Stomach (tissue), 9 donors: ENCODE results near the gene MKNK2. TPM values are rescaled to one million over a fixed set of nuclear protein-coding genes. Genes with fewer than 3 reads are reported as not detected.

Experiments
- DNase-seq, 2 donors: peaks; one replicate each; pipeline versions ENCODE4 v3.0.0 to v3.0.0-alpha.2; 2013 to 2019
- H3K27ac ChIP-seq, 5 donors: fragments of 200-600 bp in 4 of 5; sonication (generic) in 4 of 5; one replicate each; pipeline ENCODE4 v1.5.1; 2013 to 2019; ENCODE audit warnings: mild to moderate bottlenecking in 1 of 5, moderate library complexity in 1 of 5
- H3K27me3 ChIP-seq, 3 donors: fragments of 200-600 bp; sonication (generic); one replicate each; pipeline ENCODE4 v1.5.1; 2017 to 2019; ENCODE audit warnings: mixed run types in 1 of 3
- H3K36me3 ChIP-seq, 4 donors: fragments of 200-600 bp; sonication (generic); 1 replicate in 3 of 4; 2 replicates in 1 of 4; pipeline ENCODE4 v1.5.1; 2016 to 2019
- H3K4me1 ChIP-seq, 4 donors: fragments of 200-600 bp; sonication (generic); one replicate each; pipeline ENCODE4 v1.5.1; 2016 to 2019
- H3K4me3 ChIP-seq, 4 donors: fragments of 200-600 bp; sonication (generic) in 3 of 4; one replicate each; pipeline ENCODE4 v1.5.1; 2016 to 2019; ENCODE audit warnings: mild to moderate bottlenecking in 1 of 4
- H3K9me3 ChIP-seq, 4 donors: fragments of 200-600 bp; sonication (generic); one replicate each; pipeline ENCODE4 v1.5.1; 2016 to 2019
- EP300 ChIP-seq: sonication (generic); formaldehyde crosslinking; IDR thresholded peaks from one replicate; pipeline ENCODE4 v1.6.1; 2017; ENCODE audit warnings: antibody characterized with exemption
- POLR2A ChIP-seq, 4 donors: fragments of 450-650 bp; IDR thresholded peaks; one replicate each; pipeline ENCODE4 v1.6.1; 2016; ENCODE audit warnings: antibody characterized with exemption in 4 of 4, control low read depth in 2 of 4, mild to moderate bottlenecking in 1 of 4, moderate library complexity in 1 of 4
- POLR2AphosphoS5 ChIP-seq, 3 donors: sonication (generic); formaldehyde crosslinking; IDR thresholded peaks; one replicate each; pipeline ENCODE4 v1.6.1; 2016; ENCODE audit warnings: antibody characterized with exemption in 3 of 3
- WGBS, 5 donors: extraction: QIAGEN DNeasy Blood & Tissue Kit in 3 of 5; methylation state at CpG; one replicate each; pipeline versions ENCODE4 v1.1.5 to v1.1.7; 2013 to 2018; 5-methylcytosine and 5-hydroxymethylcytosine counted together
- intact Hi-C: fragments of 100-400 bp; cut with DNase I; formaldehyde crosslinking; loops from one replicate; pipeline ENCODE4 v1.15.1; 2023; ENCODE audit warnings: low total_unique reads
- polyA plus RNA-seq, 3 donors: library from polyadenylated mRNA; stranded (reverse); fragments of 200-250 nt; gene quantifications; one replicate each; pipeline ENCODE4 v1.2.3, GENCODE V29; 2013
- total RNA-seq, 5 donors: library from RNA; depleted of rRNA; stranded (reverse); fragments of >200 nt; gene quantifications; one replicate each; pipeline versions ENCODE4 v1.1.0 to v1.2.3, GENCODE V29; 2014 to 2016
- TF ChIP-seq, protein P1 (sequence below), 7 experiments: fragments of 450-650 bp in 4 of 7; fragments of 200-600 bp in 3 of 7; sonication (generic) in 3 of 7; IDR thresholded peaks; one replicate each; pipeline ENCODE4 v1.5.1; 2016 to 2019; ENCODE audit warnings: antibody characterized with exemption in 7 of 7, control low read depth in 2 of 7, mild to moderate bottlenecking in 1 of 7
- donor health status: healthy with polysubstance abuse.
- donor health status: Bipolar disorder and iron deficiency.
- donor health status: healthy.

MKNK2 gene
- total and polyA plus RNA-seq, 8 donors = 38.7 to 192 (median 113) TPM

DNA sequence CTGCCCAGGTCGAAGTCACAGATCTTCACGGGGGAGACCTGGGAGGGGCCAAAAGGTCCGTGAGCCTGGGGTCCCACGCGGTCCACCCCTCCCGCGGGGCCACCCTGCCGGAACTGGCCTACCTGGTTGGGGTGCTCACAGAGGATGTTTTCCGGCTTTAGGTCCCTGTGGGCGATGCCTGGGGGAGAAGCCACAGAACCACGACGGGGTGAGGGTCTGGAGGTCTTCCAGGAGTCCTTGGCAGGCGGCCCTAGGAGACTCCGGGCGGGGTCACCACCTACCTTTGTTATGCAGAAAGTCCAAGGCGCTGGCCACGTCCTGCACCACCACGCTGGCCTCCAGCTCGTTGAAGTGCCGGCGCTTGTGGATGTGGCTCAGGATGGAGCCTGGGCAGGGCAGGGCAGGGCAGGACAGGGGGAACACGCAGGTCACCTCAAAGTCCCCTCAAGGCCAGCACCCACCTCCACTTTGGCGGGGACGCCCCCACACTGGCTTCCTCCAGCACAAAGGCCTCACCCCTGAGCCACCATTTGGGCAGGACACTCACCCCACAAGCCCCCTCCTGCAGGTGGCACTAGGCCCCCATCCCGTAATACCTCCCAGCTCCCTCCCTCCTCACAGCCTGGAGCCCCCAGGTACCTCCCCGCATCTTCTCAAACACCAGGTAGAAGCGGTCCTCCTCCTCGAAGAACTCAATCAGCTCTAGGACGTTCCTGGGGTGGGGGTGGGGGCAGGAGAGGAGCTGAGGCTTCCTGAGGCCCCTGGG is 8.4 kb downstream of the MKNK2 start:
- intact Hi-C loops = no loop called here
- Histone ChIP-seq H3K27ac (peak overlapping the region; percentile 80 to 100 (median 100)), H3K4me3 (peak overlapping the region; percentile 16 to 37 (median 26)), H3K9me3 (no peaks in the 10 kb centered on the region), H3K36me3 (peaks cover 63 to 87% (median 85%) of the 10 kb centered on the region in 4 donors), H3K4me1 (peaks cover 67 to 97% (median 86%) of the 10 kb centered on the region in 4 donors), H3K27me3 (no peaks in the 10 kb centered on the region)
- peak; percentile 53 to 60 for DNase-seq
- TF ChIP-seq POLR2AphosphoS5 (IDR thresholded peaks at IDR 0.05) = no peak
- TF ChIP-seq POLR2A (IDR thresholded peaks at IDR 0.05) = no peak
- no peak for TF ChIP-seq EP300
- TF ChIP-seq, protein P1, sequence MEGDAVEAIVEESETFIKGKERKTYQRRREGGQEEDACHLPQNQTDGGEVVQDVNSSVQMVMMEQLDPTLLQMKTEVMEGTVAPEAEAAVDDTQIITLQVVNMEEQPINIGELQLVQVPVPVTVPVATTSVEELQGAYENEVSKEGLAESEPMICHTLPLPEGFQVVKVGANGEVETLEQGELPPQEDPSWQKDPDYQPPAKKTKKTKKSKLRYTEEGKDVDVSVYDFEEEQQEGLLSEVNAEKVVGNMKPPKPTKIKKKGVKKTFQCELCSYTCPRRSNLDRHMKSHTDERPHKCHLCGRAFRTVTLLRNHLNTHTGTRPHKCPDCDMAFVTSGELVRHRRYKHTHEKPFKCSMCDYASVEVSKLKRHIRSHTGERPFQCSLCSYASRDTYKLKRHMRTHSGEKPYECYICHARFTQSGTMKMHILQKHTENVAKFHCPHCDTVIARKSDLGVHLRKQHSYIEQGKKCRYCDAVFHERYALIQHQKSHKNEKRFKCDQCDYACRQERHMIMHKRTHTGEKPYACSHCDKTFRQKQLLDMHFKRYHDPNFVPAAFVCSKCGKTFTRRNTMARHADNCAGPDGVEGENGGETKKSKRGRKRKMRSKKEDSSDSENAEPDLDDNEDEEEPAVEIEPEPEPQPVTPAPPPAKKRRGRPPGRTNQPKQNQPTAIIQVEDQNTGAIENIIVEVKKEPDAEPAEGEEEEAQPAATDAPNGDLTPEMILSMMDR (IDR thresholded peaks at IDR 0.05) = no peak
- 18 to 42% (median 21%) methylated on average over 17 to 29 of the region's 29 CpGs for WGBS, 5 donors

DNA sequence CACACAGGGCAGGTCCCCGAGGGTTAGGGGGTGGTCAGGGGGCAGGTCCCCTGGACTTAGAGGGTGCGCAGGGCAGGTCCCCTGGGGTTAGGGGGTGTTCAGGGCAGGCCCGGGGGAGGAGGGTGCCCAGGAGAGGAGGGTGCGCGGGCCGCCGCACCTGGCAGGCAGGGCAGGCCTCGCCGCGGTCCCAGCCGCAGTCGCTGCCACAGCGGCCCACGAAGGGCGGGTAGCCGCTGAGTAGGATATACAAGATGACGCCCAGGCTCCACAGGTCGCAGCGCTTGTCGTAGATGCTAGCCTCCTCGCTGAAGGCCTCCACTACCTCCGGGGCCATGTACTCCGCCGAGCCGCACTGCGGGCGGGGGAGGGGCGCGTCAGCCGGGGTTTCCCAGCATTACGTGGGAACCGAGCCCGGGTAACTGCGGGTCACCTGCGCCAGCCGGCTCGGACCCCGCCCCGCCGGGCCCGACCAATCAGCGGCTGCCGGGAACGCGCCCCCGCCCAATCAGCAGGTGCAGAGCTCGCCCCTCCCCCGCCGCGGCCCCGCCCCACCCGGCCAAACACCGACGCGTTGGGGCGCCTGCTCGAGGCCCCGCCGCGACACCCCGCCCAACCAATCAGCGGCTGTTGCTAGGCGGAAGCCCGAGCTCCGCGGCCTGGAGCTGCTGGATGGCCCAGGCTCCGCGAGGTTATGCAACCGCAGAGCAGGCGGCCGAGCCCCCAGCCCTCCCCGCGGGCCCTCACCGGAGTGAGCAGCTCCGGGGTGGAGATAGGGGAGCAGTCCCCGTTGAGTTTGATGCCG is 9.2 kb downstream of the MKNK2 start:
- peak overlapping the region; percentile 30 to 45 (median 34) for H3K4me3 ChIP-seq
- peak; percentile 99 for DNase-seq
- TF ChIP-seq POLR2A (IDR thresholded peaks at IDR 0.05) = no peak
- TF ChIP-seq EP300 = peak; percentile 69
- TF ChIP-seq, protein P1 (IDR thresholded peaks at IDR 0.05) = no peak
- peak; percentile 64 to 85 (median 78) for TF ChIP-seq POLR2AphosphoS5 (IDR thresholded peaks at IDR 0.05)
- WGBS, 5 donors = 7 to 14% (median 9%) methylated on average over 29 to 77 of the region's 77 CpGs
- intact Hi-C loops = no loop called here
- H3K27ac ChIP-seq = peak overlapping the region; percentile 95 to 100 (median 100)
- peaks cover 63 to 88% (median 85%) of the 10 kb centered on the region in 4 donors for H3K36me3 ChIP-seq
- peaks cover 59 to 94% (median 79%) of the 10 kb centered on the region in 4 donors for H3K4me1 ChIP-seq
- H3K9me3 ChIP-seq = no peaks in the 10 kb centered on the region
- H3K27me3 ChIP-seq = no peaks in the 10 kb centered on the region

DNA sequence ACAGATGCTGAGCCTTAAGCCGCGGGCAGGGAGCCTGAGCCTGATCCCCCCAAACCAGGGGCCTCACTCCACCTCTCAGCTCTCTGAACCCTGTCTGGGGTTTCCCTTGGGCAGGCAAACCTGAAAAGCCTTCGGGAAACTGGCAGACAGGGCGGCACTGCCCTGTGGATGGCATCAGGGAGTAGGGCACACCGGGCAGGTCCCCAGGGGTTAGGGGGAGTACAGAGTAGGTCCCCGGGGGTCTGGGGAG is 9.7 kb downstream of the MKNK2 start:
- Histone ChIP-seq H3K9me3 (no peaks in the 10 kb centered on the region), H3K4me1 (peaks cover 54 to 89% (median 74%) of the 10 kb centered on the region in 4 donors), H3K27ac (peak overlapping the region; percentile 95 to 100 (median 100)), H3K4me3 (peak overlapping the region; percentile 24 to 45 (median 34)), H3K36me3 (peaks cover 60 to 84% (median 80%) of the 10 kb centered on the region in 4 donors), H3K27me3 (no peaks in the 10 kb centered on the region)
- DNase-seq = no peak
- intact Hi-C loops = no loop called here
- WGBS, 5 donors = 36 to 65% (median 61%) methylated on average over 2 to 6 of the region's 6 CpGs
- no peak for TF ChIP-seq POLR2A (IDR thresholded peaks at IDR 0.05)
- TF ChIP-seq EP300 = no peak
- TF ChIP-seq POLR2AphosphoS5 (IDR thresholded peaks at IDR 0.05) = no peak
- TF ChIP-seq, protein P1 (IDR thresholded peaks at IDR 0.05) = no peak

DNA sequence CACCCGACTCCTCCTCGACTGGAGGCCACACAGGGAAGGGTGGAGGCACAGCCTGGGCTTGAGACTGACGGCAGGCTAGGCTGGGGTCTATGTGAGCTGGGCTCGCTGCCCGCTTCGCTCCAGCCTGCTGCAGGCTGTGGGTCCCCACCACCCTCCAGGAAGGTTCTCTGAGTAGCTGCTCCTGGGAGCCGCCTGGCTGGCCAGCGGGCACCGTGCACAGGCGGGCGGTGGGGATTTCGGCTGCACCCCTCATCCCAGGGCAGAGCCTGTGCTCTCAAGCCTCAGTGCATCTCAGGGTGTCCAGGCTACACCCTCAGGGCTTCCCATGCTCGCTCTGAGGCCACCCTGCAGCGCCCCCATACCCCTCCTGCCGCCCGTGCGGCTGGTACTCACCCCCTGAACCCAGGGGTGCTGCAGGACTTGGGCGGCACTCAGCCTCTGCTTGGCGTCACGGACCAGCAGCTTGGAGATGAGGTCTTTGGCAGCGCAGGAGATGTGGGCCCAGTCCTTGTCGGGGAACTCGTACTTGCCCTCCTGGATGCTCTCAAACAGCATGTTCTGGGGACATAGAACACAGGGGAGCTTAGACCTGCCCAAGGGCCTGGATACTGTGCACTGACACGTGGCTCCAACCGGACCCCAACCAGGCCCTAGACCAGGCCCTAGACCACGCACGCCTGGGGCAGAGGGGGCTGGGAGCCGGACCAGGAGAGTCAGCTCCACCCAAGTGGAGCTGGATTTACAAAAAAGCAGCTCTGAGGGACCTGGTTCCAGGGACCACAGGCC is 10.2 kb downstream of the MKNK2 start:
- Histone ChIP-seq H3K4me1 (peaks cover 49 to 83% (median 69%) of the 10 kb centered on the region in 4 donors), H3K9me3 (peaks cover under 1 to 4% (median 2%) of the 10 kb centered on the region in 4 donors), H3K27ac (peak overlapping the region; percentile 95 to 100 (median 100)), H3K4me3 (peak overlapping the region in 3 of 4 donors; percentile 24 to 45 (median 34)), H3K27me3 (no peaks in the 10 kb centered on the region), H3K36me3 (peaks cover 55 to 79% (median 75%) of the 10 kb centered on the region in 4 donors)
- 64 to 93% (median 85%) methylated on average over 10 to 28 of the region's 28 CpGs for WGBS, 5 donors
- DNase-seq = peak in 1 of 2 donors; percentile 10
- intact Hi-C loops = no loop called here
- no peak for TF ChIP-seq POLR2AphosphoS5 (IDR thresholded peaks at IDR 0.05)
- no peak for TF ChIP-seq EP300
- TF ChIP-seq, protein P1 (IDR thresholded peaks at IDR 0.05) = no peak
- TF ChIP-seq POLR2A (IDR thresholded peaks at IDR 0.05) = no peak
